Activated naive CD4-positive, alpha-beta T cell (primary cell): ENCODE results near the gene C11orf98.
"Not testable (repeated sequence)": the region's sequence is repeated elsewhere in the genome, so short reads cannot be mapped to it uniquely, and the experiment has no call there.

Source experiments
- DNase-seq, 4 experiments: peaks; one replicate each; lab custom pipeline; 2025; lab: John Stamatoyannopoulos, UW

The C11orf98 gene

GRCh38 chr11:62650283-62650682, 14.7 kb downstream of the C11orf98 start:
- not testable (repeated sequence) for DNase-seq

- no peak for DNase-seq
Observed at GRCh38 chr11:62649486-62649885, 15.5 kb downstream of the C11orf98 start.

DNA sequence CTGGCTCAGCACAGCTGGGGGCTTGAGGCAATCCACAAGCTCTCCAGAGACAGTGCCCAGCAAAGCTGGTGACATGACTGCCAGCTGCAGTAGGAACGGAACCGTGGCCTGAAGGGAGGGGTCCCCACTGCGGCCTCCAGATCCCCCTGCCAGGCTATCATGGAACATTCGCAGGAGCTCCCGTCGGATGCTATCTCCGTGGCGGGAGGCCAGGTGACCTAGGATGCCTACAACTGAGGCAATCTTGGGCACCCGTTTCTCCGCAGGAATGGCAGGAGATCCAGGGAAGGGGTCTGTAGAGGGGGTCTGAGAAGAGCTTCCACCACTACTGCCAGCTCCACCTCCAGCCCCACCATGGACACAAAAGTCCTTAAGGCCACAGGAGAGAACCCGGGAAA, 16.0 kb downstream of the C11orf98 start:
- DNase-seq = no peak

- DNase-seq = no peak
Observed at GRCh38 chr11:62648185-62648966, 16.6 kb downstream of the C11orf98 start.

DNA sequence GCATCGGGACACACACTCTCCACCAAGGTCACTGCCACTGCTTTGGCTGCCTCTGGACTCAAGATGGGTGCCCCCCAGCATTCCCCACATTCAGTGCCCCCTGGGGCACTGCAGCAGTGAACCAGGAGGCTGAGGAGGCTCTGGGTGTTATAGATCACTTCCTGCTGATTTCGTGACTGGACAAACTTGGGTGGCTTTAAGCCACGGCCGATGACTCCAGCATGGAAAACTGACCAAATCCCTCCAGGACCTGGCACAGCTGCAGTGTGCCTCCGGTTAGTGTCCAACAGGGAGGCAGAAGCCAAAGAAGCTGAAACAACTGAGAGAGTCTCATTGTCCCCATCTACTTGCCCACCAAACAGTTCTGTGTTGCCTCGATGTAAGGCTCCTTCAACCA, 17.4 kb downstream of the C11orf98 start:
- DNase-seq = no peak

- DNase-seq = no peak
Observed at GRCh38 chr11:62646825-62647608, 18.0 kb downstream of the C11orf98 start.

GRCh38 chr11:62645946-62646824, 18.8 kb downstream of the C11orf98 start, which contains the start of gene GANAB:
Gene GANAB (minus strand): TSS chr11:62646613. CDS start chr11:62646599, 14 bp downstream.
- DNase-seq = peak; percentile 94 to 98 (median 96)

DNA sequence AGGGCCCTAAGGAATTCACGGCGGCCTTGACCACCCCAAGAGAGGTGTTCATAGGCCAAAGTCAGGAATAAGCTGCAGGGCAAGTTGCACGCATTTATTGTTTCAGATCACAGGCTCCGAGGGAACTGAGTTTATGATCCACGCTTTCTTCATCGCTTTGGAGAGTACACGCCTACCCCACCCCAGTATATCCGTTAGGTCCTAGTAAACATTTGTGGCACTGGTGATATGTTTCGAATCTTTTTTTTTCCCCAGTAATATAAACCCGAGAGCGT, 19.4 kb downstream of the C11orf98 start:
- no peak for DNase-seq

GRCh38 chr11:62644220-62644619, 20.8 kb downstream of the C11orf98 start:
- DNase-seq = no peak

GRCh38 chr11:62632492-62632891, 32.5 kb downstream of the C11orf98 start:
- DNase-seq = no peak

GRCh38 chr11:62627713-62628112, 37.3 kb downstream of the C11orf98 start:
- no peak for DNase-seq

DNA sequence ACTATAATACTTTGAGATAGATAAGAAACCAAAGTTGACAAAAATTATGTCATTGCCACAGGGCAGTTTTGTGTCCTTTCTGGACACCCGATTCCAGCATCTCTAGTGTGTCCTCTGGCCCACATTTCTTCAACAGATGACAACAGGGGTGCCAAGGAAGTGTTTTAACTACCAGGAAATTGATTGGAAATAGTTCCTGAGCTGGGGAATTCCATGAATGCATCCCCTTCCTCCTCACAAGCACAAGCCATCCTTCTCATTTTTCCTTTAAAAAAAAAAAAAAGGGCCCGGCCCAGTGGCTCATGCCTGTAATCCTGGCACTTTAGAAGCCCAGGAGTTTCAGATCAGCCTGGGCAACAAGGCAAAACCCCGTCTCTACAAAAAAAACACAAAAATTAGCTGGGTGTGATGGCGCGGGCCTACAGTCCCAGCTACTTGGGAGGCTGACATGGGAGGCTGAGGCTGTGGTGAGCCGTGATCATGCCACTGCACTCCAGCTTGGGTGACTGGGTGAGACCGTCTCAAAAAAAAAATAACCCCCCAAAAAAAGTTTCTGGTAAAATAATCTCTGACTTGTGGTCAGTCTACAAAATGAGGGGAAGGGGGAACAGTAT, 42.4 kb downstream of the C11orf98 start:
- no peak for DNase-seq

DNA sequence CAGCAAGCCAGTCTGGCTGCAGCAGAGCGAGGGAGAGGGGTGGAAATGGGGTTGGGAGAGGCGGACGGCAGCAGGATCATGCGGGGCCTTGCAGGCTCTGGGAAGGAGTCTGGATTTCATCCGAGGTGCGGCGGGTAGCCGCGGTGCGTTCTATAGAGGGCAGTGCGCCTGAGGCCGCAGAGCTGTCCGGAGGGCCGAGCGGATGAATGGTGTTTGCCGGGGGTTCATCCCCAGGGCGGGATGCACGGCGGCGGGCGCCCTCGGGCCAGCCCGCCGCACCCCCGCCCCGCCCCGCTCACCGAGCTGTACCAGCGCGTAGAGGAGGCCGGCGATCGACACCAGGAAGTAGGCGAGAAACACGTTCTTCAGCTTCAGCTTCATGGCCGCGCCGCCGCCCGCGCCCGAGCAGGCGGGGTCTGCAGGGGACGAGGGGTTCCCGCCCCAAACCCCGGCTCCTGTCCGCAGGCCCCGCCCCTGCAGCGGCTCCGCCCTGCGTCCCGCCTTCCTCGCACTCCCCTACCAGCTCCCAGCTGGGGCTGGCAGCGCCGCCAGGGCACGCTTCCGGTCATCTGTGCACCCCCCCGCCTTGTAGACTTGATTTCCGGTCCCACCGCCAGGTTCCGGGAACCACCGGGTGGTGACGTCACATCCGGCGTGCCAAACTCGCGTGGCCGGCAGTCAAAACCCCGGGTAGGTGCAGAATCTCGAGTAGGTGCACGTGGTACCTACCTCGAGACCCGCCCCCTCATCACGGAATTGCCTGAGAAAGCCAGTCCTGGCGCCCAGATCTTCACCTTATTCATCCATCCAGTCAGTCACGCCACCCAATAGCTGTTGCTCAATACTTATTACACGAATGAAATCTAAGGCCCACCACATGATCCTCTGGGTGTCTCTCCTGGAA, 43.2 kb downstream of the C11orf98 start, which contains the start of gene B3GAT3:
TSS of gene B3GAT3 (minus strand) at position 420 of the 904 bp plus-strand sequence. CDS start at position 381, 39 bp downstream.
- DNase-seq = peak; percentile 79 to 93 (median 89)

DNA sequence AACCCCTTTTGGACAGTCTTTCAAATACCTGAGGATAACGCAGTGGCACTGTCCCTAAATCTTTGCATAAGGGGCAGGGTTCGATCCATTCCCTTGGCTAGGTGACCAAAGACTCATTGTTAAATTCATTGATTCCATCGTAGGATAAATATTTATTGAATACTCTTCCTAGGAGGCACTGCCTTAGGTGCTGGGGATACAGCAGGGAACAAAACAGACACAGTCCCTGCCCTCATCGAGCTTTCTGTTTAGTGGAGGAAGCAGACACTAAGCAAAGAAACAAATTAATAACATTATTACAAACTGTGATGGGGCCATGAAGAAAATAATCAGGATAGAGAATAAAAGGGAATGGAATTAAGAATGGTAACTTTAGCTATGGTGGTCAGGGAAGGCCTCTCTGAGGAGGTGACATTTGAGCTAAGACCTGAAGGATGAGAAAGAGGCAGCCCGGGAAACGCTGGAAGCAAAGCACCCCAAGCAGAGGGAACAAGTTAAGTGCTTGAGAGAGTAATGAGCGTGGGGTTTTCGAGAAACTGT, 43.9 kb downstream of the C11orf98 start:
- DNase-seq = no peak

GRCh38 chr11:62616957-62617356, 48.1 kb downstream of the C11orf98 start:
- not testable (repeated sequence) for DNase-seq

DNA sequence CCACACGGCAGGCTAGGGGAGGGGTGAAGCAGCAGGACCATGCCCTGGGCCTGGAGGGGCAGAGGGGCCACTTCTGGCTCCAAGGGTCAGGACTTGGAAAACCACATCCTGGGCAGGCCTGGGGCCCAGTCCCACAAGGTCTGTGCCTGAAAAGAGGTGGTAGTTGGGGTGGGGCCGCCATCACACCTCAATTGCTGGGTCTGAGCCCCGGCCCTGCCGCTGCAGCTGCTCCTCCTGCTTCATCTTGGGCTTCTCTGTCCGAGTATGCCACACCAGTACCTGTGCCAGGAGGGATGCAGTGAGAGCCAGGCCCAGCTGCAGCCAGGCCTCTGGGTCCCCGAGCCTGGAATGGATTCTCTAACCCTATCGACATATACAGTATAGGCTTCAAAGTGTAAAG, 49.5 kb downstream of the C11orf98 start:
- no peak for DNase-seq

DNA sequence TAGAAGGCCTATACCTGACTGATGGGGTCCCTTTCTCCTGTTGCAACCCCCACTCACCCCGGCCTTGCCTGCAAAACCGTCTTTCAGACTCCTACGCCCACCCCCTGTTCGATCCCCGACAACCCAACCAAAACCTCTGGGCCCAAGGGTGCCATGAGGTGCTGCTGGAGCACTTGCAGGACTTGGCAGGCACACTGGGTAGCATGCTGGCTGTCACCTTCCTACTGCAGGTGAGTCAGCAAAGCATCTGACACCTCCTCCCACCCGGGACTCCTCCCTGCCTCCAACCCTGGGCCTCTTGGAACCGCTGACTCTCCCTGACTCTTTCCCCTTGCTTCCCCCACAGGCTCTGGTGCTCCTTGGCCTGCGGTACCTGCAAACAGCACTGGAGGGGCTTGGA, 50.7 kb downstream of the C11orf98 start:
- no peak for DNase-seq

DNA sequence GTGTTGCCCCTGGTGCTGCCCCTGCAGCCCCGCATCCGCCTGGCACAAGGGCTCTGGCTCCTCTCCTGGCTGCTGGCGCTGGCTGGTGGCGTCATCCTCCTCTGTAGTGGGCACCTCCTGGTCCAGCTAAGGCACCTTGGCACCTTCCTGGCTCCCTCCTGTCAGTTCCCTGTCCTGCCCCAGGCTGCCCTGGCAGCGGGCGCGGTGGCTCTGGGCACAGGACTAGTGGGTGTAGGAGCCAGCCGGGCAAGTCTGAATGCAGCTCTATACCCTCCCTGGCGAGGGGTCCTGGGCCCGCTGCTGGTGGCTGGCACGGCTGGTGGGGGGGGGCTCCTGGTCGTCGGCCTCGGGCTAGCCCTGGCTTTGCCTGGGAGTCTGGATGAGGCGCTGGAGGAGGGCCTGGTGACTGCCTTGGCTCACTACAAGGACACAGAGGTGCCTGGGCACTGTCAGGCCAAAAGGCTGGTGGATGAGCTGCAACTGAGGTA, 51.7 kb downstream of the C11orf98 start:
- DNase-seq = no peak
